Measurements from ENCODE around the gene HYPK.

- TF ChIP-seq CTCF (IDR thresholded peaks at IDR 0.05; ENCODE audit: poor library complexity, severe bottlenecking), result no peak
- no peak for TF ChIP-seq EZH2 (IDR thresholded peaks at IDR 0.05; ENCODE audit: borderline replicate concordance, insufficient read depth, low read length, poor library complexity, severe bottlenecking)
- no peak for TF ChIP-seq REST (IDR thresholded peaks at IDR 0.05; ENCODE audit: borderline replicate concordance)
- TF ChIP-seq RAD21 (conservative IDR thresholded peaks at IDR 0.05), result no peak
Measured at GRCh38 chr15:43792761-43793476, 7.5 kb upstream of the HYPK start.

All from neural cell (in vitro differentiated cells).